ENCODE results near the gene FAM20C. TPM values are rescaled to one million over a fixed set of nuclear protein-coding genes. Genes with fewer than 3 reads are reported as not detected.

The FAM20C gene
- total RNA-seq, 2 donors from 2014 or later: 13.7 to 19.9 TPM

DNA sequence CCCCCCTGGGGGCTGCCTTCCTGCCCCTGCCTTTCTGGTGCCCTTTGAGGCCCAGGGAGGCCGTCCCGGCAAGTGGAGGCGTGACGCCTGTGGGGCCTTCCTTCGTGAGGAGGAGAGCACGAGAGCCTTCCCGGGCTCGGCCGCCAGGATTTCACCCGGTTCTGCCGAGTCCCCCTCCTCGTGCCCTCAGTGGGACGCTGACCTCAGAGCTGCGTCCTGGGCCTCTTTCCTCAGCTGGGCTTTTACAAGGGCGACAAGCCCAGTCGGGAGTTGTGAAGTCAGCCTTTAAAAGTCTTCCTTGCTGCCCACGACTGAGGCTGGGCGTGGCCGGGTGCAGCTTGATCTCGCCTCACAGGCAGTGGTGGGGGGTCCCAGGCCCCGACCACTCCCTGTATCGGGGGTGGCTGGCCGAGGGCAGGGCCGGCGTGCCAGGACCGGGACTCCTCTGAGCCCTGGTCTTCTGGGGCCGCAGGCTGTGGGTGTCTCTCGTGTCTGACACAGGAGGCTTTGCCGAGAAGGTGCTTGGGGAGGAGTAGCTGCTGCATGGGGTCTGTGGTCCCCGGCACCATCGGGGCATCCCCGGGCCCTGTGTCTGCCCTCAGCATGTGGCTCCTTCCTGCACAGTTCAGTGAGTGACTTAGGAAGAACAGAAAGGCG lies 41.8 kb downstream of the FAM20C start:
- TF ChIP-seq, protein P1, sequence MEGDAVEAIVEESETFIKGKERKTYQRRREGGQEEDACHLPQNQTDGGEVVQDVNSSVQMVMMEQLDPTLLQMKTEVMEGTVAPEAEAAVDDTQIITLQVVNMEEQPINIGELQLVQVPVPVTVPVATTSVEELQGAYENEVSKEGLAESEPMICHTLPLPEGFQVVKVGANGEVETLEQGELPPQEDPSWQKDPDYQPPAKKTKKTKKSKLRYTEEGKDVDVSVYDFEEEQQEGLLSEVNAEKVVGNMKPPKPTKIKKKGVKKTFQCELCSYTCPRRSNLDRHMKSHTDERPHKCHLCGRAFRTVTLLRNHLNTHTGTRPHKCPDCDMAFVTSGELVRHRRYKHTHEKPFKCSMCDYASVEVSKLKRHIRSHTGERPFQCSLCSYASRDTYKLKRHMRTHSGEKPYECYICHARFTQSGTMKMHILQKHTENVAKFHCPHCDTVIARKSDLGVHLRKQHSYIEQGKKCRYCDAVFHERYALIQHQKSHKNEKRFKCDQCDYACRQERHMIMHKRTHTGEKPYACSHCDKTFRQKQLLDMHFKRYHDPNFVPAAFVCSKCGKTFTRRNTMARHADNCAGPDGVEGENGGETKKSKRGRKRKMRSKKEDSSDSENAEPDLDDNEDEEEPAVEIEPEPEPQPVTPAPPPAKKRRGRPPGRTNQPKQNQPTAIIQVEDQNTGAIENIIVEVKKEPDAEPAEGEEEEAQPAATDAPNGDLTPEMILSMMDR (IDR thresholded peaks at IDR 0.05): no peak
- Histone ChIP-seq H3K36me3 (no peaks in the 10 kb centered on the region), H3K4me3 (peak overlapping the region in 1 of 2 donors; percentile 13), H3K4me1 (peaks cover 0 to 66% of the 10 kb centered on the region in 2 donors), H3K9me3 (no peaks in the 10 kb centered on the region), H3K27ac (peak overlapping the region; percentile 66 to 81), H3K27me3 (no peaks in the 10 kb centered on the region)
- DNase-seq (ENCODE audit: low spot score): no peak

DNA sequence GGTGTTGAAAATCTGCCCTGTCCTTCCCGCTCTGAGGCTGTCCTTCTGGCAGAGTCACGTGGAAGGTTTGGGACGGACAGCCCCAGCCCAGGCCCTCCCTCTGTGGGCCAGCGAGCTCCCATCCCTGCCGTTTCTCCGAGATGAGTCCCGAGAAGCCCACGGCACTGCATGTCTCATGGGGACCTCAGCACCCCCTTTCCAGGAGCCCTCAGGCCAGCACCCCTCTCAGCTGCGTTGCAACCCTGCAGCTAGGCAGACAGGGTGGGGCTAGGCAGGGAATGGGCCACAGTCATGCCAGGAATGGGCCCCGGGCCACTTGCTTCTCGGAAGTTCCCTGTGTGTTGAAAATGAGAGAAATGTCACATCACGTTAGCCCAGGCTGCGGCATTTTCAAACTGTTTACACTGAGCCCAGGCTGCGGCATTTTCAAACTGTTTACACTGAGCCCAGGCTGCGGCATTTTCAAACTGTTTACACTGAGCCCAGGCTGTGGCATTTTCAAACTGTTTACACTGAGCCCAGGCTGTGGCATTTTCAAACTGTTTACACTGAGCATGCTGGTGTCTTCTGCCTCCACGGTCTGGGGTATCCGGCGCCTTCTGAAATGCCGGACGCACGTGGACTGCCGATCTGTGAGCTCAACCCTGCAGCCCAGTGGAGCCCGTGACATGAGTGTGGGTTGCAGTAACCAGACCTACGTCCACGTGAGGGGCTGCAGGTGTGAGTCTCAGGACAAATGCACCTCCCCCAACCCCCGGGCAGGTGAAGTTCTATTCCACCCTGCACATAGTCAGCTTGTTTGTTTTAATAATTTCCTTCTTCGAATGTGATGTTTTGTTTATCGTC lies 42.6 kb downstream of the FAM20C start:
- Histone ChIP-seq H3K4me3 (peak overlapping the region in 1 of 2 donors; percentile 13), H3K36me3 (no peaks in the 10 kb centered on the region), H3K27ac (peak overlapping the region; percentile 66 to 81), H3K9me3 (no peaks in the 10 kb centered on the region), H3K4me1 (peaks cover 0 to 58% of the 10 kb centered on the region in 2 donors), H3K27me3 (no peaks in the 10 kb centered on the region)
- TF ChIP-seq, protein P1 (IDR thresholded peaks at IDR 0.05): no peak
- peak; percentile 79 for DNase-seq (ENCODE audit: low spot score)

DNA sequence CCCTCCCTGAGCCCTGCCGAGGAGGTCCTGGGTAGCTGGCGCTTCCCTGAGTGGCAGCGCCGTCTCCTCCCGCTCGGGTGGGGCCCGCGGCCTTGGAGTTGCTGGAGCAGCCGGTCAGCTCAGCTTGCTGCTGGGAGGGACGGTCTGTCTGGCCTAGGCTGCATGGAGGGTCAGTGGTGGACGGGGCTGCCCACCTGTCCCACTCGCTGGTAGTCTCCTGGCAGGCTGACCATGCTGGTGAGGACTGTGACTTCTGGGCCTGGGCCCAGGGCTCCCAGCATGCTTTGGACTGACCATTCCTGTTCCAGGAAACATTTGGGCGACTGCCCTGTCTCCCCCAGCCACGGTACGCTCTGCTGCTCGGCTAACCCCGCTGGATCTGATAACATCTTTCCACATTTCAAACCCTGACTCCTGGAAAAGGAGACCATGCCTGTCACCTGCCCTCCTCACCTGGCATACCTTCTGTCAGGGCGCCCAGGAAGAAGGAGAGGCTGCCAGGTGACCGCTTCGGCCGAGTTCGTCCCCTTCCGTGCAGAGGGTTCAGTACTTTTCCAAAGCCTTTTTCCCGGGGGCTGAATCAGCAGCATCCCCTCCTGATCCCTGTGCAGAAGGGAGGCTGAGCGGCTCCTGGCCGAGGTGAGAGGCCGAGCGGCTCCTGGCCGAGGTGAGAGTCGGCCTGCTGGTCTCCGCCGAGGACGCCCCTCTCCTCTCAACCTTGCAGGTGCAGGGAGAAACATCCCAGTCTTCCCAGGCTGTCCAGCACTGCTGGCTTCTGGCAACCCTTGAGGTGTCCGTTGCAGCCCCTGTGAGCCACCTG lies 43.4 kb downstream of the FAM20C start:
- TF ChIP-seq, protein P1 (IDR thresholded peaks at IDR 0.05): no peak
- Histone ChIP-seq H3K4me1 (peaks cover 0 to 50% of the 10 kb centered on the region in 2 donors), H3K4me3 (no peak overlapping the region), H3K27me3 (no peaks in the 10 kb centered on the region), H3K9me3 (no peaks in the 10 kb centered on the region), H3K27ac (peak overlapping the region; percentile 66 to 81), H3K36me3 (no peaks in the 10 kb centered on the region)
- DNase-seq (ENCODE audit: low spot score): no peak

DNA sequence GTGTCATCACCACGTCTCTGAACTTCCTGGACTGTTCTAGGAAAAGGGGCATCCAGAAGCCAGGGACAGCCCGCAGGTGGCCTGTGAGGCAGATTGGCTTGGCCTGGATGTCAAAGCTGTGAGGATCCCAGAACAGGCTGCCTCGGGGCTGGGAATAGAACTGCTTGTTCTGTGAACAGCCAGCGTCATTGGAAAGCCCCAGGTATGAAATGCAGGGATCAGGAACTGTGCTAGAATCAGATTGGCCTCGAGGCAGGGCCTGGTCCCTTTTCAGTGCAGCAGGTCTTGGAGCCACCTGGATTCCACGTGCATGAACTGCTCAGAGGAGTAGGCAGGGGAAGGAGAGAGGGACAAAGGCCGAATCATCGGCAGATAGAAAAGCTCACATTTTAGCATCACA lies 44.6 kb downstream of the FAM20C start:
- DNase-seq (ENCODE audit: low spot score): no peak
- peaks cover 0 to 40% of the 10 kb centered on the region in 2 donors for H3K4me1 ChIP-seq
- H3K27ac ChIP-seq: no peak overlapping the region

DNA sequence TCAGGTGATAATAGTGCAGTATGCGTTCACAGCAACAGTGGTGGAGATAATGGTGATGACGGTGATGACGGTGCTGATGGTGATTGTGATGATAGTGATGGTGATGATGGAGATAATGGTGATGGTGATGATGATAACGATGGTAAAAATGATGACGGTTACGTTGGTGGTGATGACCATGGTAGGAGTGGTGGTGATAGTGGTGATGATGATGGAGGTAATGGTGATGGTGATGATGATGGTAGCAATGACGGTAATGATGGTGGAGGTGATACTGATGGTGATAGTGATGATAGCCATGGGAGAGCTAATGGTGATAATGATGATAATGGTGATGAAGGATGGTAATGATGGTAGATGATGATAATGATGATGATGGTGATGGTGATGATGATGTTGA lies 45.0 kb downstream of the FAM20C start:
- H3K9me3 ChIP-seq: no peaks in the 10 kb centered on the region
- no peak overlapping the region for H3K4me3 ChIP-seq
- DNase-seq (ENCODE audit: low spot score): no peak
- H3K4me1 ChIP-seq: peaks cover 0 to 40% of the 10 kb centered on the region in 2 donors
- no peaks in the 10 kb centered on the region for H3K36me3 ChIP-seq
- no peaks in the 10 kb centered on the region for H3K27me3 ChIP-seq
- TF ChIP-seq, protein P1 (IDR thresholded peaks at IDR 0.05): no peak
- no peak overlapping the region for H3K27ac ChIP-seq

More for the DNA sequence above, 44.6 kb downstream of the FAM20C start:
- TF ChIP-seq, protein P1 (IDR thresholded peaks at IDR 0.05): no peak
- H3K9me3 ChIP-seq: no peaks in the 10 kb centered on the region
- no peaks in the 10 kb centered on the region for H3K36me3 ChIP-seq
- no peaks in the 10 kb centered on the region for H3K27me3 ChIP-seq
- no peak overlapping the region for H3K4me3 ChIP-seq
